GM04503 (cell line): Measurements from ENCODE around the gene CAMKK2.
"Not testable (repeated sequence)": the region's sequence is repeated elsewhere in the genome, so short reads cannot be mapped to it uniquely, and the experiment has no call there.

Experiments used
- DNase-seq: peaks from one replicate; pipeline ENCODE4 v3.0.0-alpha.2; 2012; ENCODE audit warnings: low read depth

Gene CAMKK2

GRCh38 chr12:121298411-121298810, 1.9 kb upstream of the CAMKK2 start:
- not testable (repeated sequence) for DNase-seq

GRCh38 chr12:121297435-121297991, 1.0 kb upstream of the CAMKK2 start:
- DNase-seq: no peak

GRCh38 chr12:121295746-121296617, 527 bp downstream of the CAMKK2 start:
- DNase-seq: no peak

- no peak for DNase-seq
Observed at GRCh38 chr12:121295116-121295745, 1.3 kb downstream of the CAMKK2 start.

- no peak for DNase-seq
Observed at GRCh38 chr12:121294151-121294889, 2.2 kb downstream of the CAMKK2 start.

- DNase-seq: no peak
Observed at GRCh38 chr12:121293603-121294002, 2.9 kb downstream of the CAMKK2 start.

- DNase-seq: no peak
Observed at GRCh38 chr12:121290410-121290809, 6.1 kb downstream of the CAMKK2 start.

- no peak for DNase-seq
Observed at GRCh38 chr12:121289962-121290361, 6.5 kb downstream of the CAMKK2 start.

- no peak for DNase-seq
Observed at GRCh38 chr12:121288986-121289385, 7.5 kb downstream of the CAMKK2 start.

GRCh38 chr12:121288158-121288845, 8.2 kb downstream of the CAMKK2 start:
- no peak for DNase-seq

GRCh38 chr12:121287267-121287954, 9.1 kb downstream of the CAMKK2 start:
- peak; percentile 24 for DNase-seq

GRCh38 chr12:121285856-121286255, 10.7 kb downstream of the CAMKK2 start:
- no peak for DNase-seq

GRCh38 chr12:121284551-121285390, 11.7 kb downstream of the CAMKK2 start:
- DNase-seq: no peak

GRCh38 chr12:121283841-121284240, 12.7 kb downstream of the CAMKK2 start:
- DNase-seq: no peak

- no peak for DNase-seq
Observed at GRCh38 chr12:121283388-121283787, 13.1 kb downstream of the CAMKK2 start.

GRCh38 chr12:121282910-121283309, 13.6 kb downstream of the CAMKK2 start:
- not testable (repeated sequence) for DNase-seq

GRCh38 chr12:121282072-121282742, 14.3 kb downstream of the CAMKK2 start:
- DNase-seq: no peak

- DNase-seq: not testable (repeated sequence)
Observed at GRCh38 chr12:121281116-121281515, 15.4 kb downstream of the CAMKK2 start.

GRCh38 chr12:121280531-121280930, 16.0 kb downstream of the CAMKK2 start:
- DNase-seq: not testable (repeated sequence)

- DNase-seq: no peak
Observed at GRCh38 chr12:121279507-121279915, 17.0 kb downstream of the CAMKK2 start.
